ENCODE data around the gene TRERF1.

GRCh38 chr6:42295677-42296076 lies 156.0 kb downstream of the TRERF1 start:
- TF ChIP-seq CTCF (IDR thresholded peaks at IDR 0.05) = no peak
- no peak for TF ChIP-seq POLR2A (IDR thresholded peaks at IDR 0.05)
- TF ChIP-seq POLR2AphosphoS5 (IDR thresholded peaks at IDR 0.05) = no peak
- TF ChIP-seq EP300 (IDR thresholded peaks at IDR 0.05) = no peak

All from suprapubic skin (tissue), 4 donors.